ENCODE data around the gene GALNT2. TPM values are rescaled to one million over a fixed set of nuclear protein-coding genes. Genes with fewer than 3 reads are reported as not detected.

Gene GALNT2
- total and polyA plus RNA-seq, 8 donors: 18.3 to 118 (median 57.3) TPM

DNA sequence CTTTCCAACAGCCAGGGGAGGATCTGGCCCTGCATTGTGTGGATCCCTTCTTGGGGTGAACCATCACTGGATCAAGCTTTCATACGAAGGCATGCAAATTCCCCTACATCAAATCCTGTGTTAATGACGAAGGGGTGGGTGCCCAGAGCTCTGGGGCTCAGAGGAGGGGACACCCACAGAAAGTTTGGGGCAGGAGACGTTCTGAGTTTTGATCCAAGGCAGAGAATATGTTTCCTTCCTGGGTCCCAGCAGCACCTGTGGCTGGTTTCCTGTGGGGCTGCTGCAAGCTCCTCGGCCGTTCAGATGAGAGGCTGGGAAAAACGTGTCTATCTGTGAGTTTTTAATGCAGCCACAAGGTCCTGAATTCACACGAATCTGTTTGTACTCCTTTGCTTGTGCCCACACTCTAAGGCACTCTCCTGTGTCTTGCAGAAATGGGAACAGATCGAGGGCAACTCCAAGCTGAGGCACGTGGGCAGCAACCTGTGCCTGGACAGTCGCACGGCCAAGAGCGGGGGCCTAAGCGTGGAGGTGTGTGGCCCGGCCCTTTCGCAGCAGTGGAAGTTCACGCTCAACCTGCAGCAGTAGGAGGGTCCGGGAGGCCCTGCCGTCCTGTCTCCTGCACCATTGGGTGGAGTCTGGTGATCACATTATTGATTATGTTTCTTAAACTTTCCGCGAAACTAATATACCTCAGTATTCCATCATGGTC, 212.0 kb downstream of the GALNT2 start:
- Histone ChIP-seq H3K4me3 (no peak overlapping the region), H3K27ac (peak overlapping the region in 2 of 4 donors; percentile 71), H3K27me3 (no peaks in the 10 kb centered on the region), H3K4me1 (peaks cover 13 to 25% (median 15%) of the 10 kb centered on the region in 3 donors), H3K9me3 (no peaks in the 10 kb centered on the region), H3K36me3 (peaks cover 0 to 42% (median 0%) of the 10 kb centered on the region in 3 donors)
- 86 to 87% methylated on average over 20 of the region's 20 CpGs for WGBS, 2 donors
- ATAC-seq (no peak), FAIRE-seq (no peak), DNase-seq (peak in 1 of 6 donors; percentile 40)
- no peak for TF ChIP-seq CTCF (IDR thresholded peaks at IDR 0.05)
- intact Hi-C loops (cut with DNase I): no loop called here

DNA sequence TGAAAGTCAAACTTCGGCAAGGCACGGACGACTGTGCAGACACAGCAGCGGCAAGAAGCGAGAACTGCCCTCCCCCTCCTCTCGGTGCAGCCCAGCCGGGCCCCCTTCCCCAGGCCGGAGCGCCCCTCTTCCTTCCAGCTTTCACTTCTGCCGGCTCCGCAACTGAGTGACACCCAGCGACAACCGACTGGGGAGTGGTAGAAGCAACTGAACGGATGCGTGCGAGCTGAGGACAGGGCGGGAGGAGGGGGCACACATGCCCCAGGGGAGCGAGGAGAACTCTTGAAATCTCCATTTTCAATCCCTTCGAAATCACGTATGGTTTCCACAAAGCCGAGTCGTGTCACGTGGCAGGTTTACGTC, 212.5 kb downstream of the GALNT2 start:
- FAIRE-seq: no peak
- ATAC-seq: no peak

DNA sequence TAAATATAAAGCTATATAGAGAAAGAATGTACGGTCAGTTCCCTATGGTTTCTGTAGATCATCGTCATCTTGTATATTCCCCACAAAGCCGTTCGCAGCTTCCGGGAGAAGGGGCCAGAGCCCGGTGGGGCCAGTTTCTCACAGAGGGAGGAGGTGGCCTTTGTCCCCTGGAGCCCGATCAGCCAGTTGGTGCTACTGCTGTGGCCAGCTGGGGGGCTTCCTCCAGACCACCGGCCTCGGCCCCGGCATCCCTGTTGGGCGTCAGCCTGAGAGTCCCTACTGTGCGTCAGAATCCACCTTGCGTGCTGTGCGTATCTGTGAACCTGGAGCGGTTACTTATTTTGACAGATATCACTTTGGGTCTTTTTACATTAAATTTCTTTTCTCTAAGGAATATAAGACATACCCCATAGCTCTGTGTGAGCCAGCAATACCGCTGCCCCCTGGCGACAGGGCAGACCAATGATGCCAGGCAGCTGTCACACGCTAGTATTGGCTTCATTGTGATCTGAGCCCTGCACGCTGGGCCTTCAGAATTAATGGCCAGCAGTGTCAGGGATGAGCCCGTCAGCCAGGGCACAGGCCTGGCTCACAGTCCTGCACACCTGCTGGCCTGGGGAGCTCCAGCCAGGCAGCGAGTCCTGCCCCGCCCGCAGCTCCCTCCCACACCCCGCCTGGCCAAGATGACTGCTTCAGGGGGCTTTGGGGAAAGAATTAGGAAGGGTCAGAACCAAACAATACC, 213.2 kb downstream of the GALNT2 start:
- Histone ChIP-seq H3K36me3 (peaks cover 0 to 33% (median 0%) of the 10 kb centered on the region in 3 donors), H3K27me3 (no peaks in the 10 kb centered on the region), H3K4me3 (no peak overlapping the region), H3K27ac (peak overlapping the region; percentile 12 to 71 (median 56)), H3K9me3 (no peaks in the 10 kb centered on the region), H3K4me1 (peaks cover 13 to 25% (median 15%) of the 10 kb centered on the region in 3 donors)
- 61% methylated on average over 24 of the region's 24 CpGs for WGBS, 2 donors
- FAIRE-seq (no peak), DNase-seq (peak in 2 of 6 donors; percentile 59 to 64), ATAC-seq (peak; percentile 19 to 58 (median 30))
- intact Hi-C loops (cut with DNase I): no loop called here
- TF ChIP-seq CTCF (IDR thresholded peaks at IDR 0.05): no peak

More for the DNA sequence above, 212.5 kb downstream of the GALNT2 start:
- intact Hi-C loops (cut with DNase I): no loop called here
- Histone ChIP-seq H3K27ac (peak overlapping the region in 2 of 4 donors; percentile 71), H3K4me3 (no peak overlapping the region), H3K9me3 (no peaks in the 10 kb centered on the region), H3K36me3 (peaks cover 0 to 40% (median 0%) of the 10 kb centered on the region in 3 donors), H3K27me3 (no peaks in the 10 kb centered on the region), H3K4me1 (peaks cover 13 to 25% (median 15%) of the 10 kb centered on the region in 3 donors)
- WGBS, 2 donors: 91 to 94% methylated on average over 24 of the region's 24 CpGs
- peak in 1 of 6 donors; percentile 53 for DNase-seq
- TF ChIP-seq CTCF (IDR thresholded peaks at IDR 0.05): no peak

- Histone ChIP-seq H3K4me1 (peaks cover 13 to 25% (median 15%) of the 10 kb centered on the region in 3 donors), H3K4me3 (no peak overlapping the region), H3K36me3 (peaks cover 0 to 29% (median 0%) of the 10 kb centered on the region in 3 donors), H3K9me3 (no peaks in the 10 kb centered on the region), H3K27me3 (no peaks in the 10 kb centered on the region), H3K27ac (peak overlapping the region; percentile 12 to 71 (median 56))
- no peak for TF ChIP-seq CTCF (IDR thresholded peaks at IDR 0.05)
- intact Hi-C loops (cut with DNase I): no loop called here
- 38 to 47% methylated on average over 22 to 23 of the region's 23 CpGs for WGBS, 2 donors
- no peak for FAIRE-seq
- ATAC-seq: peak; percentile 83 to 90 (median 88)
- DNase-seq: peak; percentile 76 to 92 (median 84)
Observed at GRCh38 chr1:230280906-230281413, 213.9 kb downstream of the GALNT2 start.

Data from pancreas (tissue), 10 donors.